Left ventricle myocardium superior (tissue), 1 donor: Measurements from ENCODE around the gene GC. TPM values are rescaled to one million over a fixed set of nuclear protein-coding genes. Genes with fewer than 3 reads are reported as not detected.
"Not testable (repeated sequence)": the region's sequence is repeated elsewhere in the genome, so short reads cannot be mapped to it uniquely, and the experiment has no call there.

ENCODE experiments used
- ATAC-seq: fragments of 200-7000 bp; cut with Tn5 transposase; one replicate; pipeline ENCODE4 v1.9.1; 2020; ENCODE audit warnings: mild to moderate bottlenecking, moderate library complexity
- DNase-seq: peaks from one replicate; pipeline ENCODE4 v3.0.0-alpha.2; 2020
- intact Hi-C: fragments of 100-400 bp; cut with micrococcal nuclease; formaldehyde crosslinking; loops from one replicate; pipeline ENCODE4 v1.11.0; 2022
- long read RNA-seq: library from polyadenylated mRNA; unstranded; transcript quantifications from one replicate; pipeline ENCODE4 v2.0.0, GENCODE V29; 2021
- total RNA-seq: library from RNA; stranded (reverse); fragmentation: NEBNext Ultra II Directional; extraction: Animal tissue kit (Norgen Biotek cat#: 25700); gene quantifications from one replicate; pipeline ENCODE4 v1.2.1, GENCODE V29; 2021
- donor health status: DM: no; HTN: yes; CAD: no; lungs with severe emphysema.

GC gene, protein sequence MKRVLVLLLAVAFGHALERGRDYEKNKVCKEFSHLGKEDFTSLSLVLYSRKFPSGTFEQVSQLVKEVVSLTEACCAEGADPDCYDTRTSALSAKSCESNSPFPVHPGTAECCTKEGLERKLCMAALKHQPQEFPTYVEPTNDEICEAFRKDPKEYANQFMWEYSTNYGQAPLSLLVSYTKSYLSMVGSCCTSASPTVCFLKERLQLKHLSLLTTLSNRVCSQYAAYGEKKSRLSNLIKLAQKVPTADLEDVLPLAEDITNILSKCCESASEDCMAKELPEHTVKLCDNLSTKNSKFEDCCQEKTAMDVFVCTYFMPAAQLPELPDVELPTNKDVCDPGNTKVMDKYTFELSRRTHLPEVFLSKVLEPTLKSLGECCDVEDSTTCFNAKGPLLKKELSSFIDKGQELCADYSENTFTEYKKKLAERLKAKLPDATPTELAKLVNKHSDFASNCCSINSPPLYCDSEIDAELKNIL
- total RNA-seq = not detected
- long read RNA-seq = 0 reads

DNA sequence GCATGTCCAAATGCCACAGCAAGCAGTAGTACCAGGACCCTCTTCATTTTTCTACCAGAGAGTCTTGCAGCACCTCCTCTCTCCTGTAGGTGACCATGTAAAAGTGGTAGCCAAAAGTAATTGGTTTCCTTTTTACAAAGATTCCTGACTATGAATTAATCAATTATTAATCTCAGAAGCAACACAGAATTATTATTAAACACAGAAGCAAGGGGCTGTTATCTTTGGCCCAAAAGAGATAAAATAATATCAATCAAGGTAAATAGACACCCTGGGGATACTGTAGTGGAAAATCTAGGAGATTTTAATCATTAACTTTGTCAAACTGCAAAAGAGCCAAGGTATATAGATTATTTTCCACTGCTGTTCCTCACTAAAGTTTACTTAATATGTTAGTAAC lies at the start of gene GC:
TSS of gene GC (minus strand) at position 108 of the 400 bp plus-strand sequence. CDS start at position 47, 61 bp downstream.
- ATAC-seq (no peak), DNase-seq (no peak)
- intact Hi-C loops = no loop called here

DNA sequence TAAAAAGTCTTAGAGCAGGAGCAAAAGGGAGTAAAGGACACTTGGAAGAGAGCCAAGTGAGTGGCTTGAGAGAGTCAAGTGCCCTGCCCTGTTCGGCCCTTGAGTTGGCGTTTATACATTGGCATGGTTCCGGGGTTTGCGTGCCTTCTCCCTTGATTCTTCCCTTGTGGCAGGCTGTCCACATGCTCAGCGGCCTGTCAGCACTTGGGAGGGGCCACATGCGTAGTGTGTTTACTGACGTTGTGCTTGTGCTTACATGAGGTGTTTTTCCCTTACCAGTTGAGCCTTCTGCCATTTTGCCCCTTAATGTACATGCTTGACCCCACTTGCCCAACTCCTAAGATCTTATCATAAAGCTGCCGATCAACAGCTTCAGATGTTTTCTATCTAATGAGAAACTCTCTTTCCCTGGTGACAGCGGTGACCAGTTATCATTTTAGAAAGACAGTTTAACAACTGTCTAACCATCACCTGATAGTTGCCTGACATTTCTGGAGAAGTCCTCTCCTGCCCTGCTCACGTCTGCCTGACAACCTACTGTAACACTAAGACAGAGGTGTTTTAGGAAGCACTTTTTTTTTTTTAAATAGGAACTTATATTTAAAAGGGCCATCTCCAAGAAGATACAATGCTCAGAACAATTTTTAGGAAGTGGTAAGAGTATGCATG lies 49.5 kb upstream of the GC start:
- DNase-seq (peak; percentile 33), ATAC-seq (peak; percentile 74)
- intact Hi-C loops = no loop called here

DNA sequence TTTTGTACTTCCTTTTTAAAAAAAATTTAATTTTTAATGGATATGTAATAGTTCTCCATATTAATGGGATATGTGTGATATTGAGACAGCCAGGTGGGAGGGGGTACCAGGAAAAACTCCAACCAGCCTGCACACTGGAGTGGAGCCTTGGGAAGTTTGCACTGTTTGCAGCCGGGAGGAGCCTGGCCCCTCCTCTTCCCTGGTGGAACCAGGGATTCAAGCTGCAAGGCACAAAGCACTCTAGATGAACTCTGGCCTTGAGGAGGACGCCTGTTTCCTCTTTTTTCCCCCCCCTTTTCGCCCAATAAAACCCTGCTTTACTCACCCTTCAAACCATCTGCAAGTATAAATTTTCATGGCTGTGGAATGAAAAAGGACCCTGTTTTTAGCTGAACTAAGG lies 48.2 kb upstream of the GC start:
- ATAC-seq (no peak), DNase-seq (no peak)
- intact Hi-C loops = no loop called here

DNA sequence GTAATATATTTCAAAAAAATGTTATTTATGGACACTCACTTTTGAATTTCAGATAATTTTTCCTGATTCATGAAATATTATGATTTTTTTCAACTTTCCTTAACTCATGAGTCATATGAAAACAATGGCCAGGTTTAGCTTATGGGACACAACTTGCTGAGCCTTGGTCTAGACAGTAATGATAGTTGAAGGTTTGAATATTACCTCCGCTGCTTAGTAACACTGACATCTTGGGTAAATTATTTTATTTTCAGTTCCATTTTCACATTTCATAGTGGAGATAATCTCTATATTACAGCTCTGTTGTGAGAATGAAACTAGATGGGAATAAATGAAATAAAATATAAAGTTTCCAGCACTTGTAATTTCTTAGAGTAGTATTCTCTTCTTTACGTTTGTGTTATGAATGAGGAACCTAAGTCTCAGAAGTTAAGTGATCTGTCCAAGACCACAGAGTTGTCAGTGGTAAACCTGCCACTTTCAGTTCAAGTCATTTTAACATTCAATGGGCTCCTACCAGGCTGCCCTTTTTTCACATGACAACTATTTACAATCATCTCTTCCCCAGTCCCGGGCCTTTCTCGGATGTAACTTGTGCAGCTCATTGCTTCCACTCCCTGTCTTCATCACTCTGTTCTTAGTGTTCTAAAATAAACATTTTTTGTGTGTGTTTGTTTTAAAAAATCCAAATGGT lies 46.8 kb upstream of the GC start:
- intact Hi-C loops = no loop called here
- ATAC-seq (no peak), DNase-seq (no peak)

DNA sequence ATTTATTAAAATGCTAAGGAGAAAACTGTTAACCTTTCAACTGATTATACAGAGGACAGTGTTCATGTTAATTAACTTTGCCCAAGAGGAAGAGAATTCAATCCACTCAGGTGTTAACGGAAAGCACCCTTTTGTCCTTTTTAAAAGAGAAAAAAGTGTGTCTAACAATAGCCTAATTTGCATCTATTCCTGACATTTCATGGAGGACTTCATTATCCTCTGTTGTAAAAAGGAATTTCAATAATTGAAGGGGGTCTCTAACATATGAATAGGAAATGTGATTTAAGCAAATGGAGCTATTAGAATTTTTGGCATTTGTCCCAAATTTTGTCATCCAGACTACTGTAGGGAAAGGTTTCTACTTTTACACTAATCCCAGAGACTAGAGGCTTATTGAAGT lies 44.6 kb upstream of the GC start:
- ATAC-seq = no peak
- DNase-seq = no peak
- intact Hi-C loops = no loop called here

DNA sequence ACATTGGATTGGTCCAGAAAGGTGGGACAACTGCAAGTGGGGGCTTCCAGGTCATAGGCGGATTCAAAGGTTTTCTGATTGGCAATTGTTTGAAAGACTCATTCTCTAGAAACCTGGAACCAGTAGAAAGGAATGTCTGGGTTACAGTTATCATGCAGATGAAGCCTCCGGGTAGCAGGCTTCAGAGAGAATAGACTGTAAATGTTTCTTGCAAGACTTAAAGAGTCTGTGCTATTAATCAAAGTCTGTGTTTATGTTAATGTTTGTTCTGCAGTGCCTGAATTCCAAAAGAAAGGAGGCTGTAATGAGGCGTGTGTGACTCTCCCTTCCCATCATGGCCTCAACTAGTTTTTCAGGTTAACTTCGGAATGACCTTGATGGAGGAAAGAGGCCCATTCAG lies 43.9 kb upstream of the GC start:
- ATAC-seq (no peak), DNase-seq (no peak)
- intact Hi-C loops = no loop called here

DNA sequence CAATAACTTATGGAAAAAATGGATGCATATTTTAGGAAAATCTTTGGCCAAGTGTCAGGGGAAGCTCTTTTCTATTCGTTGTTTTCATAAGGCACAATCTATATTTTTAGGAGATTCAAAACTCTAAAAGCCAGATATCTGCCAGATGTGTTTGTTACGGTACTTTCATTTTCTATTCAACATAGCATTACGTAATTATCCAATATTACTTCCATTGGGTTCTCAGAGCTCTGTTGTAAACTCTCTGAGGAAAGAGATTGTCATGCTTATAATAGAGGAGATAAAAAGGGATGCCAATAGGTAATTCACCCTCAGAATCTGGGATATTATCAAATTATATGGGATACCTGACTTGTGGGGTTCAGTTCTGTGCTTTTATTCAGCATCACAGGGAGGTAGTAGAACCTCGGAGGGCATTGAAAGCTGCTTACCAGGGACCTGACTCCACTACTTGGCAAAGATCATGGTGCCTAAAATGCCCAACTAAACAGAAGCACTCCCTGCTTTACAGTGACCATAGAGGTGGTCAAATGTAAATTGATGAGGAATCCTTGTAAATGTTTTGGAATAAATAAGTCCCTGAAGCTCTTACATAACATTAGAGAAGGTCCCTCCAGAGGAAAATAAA lies 32.9 kb upstream of the GC start:
- no peak for DNase-seq
- ATAC-seq = no peak
- intact Hi-C loops = no loop called here

DNA sequence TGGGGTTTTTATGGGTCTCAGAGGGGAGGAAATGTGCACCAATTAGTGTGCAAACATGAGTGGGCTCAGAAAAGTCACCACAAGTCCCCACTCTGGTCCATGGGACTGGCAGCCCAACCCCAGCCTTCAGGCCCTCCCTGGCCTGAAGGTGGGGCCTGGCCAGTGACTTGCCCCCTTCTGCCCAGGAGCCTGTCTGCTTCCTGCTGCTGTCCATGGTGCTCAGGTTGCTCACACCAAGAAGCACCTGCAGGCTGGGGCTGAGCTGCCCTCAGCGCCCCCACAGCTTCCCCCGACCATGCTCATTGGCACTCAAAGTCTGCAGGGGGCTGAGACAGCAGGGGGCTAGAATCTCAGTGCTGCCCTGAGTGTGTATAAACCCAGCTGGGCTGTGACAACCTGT lies 30.6 kb upstream of the GC start:
- ATAC-seq = no peak
- intact Hi-C loops = no loop called here
- DNase-seq = no peak

DNA sequence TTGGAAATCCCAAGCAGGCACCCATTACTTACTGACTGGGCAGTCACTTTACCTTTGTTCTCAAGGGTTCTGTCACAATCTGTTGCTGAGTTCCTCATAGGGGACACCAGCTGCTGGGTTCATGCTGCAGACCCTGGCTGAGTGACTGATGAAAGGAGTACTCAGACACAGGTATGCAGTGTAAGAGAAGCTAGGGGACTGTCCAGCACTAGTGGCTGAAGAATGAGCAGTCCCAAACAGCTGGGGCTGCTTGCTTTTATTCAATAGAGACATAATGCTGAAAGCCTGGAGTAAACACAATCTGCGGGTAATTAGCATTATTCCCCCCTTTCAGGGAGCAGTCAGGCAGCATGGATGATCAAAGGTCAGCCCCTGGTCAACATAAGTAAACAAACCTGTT lies 25.9 kb upstream of the GC start:
- ATAC-seq, intact Hi-C loops, DNase-seq: not testable (repeated sequence)

DNA sequence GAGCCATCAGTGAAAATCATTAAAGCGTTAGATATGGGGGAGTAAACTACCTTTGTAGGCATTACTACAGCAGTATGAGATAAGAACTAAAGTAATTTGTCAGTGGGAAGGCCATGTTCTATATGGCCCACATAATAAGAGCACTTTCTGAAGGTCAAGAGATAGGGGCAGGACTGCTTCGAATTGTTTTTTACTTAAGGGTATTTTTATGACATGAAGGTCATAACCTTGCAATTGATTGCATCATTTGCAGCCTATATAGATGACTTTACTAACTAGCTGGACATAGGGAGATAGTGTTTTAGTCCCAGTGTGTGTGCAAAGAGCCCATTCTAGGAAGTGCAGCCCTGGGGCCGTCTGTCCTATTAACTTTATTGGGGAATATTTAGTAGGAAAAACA lies 23.6 kb upstream of the GC start:
- no peak for ATAC-seq
- DNase-seq = no peak
- intact Hi-C loops = no loop called here

DNA sequence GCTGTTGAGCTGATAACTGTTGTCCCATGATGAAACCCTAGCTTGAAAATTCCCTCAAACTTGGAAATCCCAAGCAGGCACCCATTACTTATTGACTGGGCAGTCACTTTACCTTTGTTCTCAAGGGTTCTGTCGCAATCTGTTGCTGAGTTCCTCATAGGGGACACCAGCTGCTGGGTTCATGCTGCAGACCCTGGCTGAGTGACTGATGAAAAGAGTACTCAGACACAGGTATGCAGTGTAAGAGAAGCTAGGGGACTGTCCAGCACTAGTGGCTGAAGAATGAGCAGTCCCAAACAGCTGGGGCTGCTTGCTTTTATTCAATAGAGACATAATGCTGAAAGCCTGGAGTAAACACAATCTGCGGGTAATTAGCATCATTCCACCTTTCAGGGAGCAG lies 21.4 kb upstream of the GC start:
- intact Hi-C loops, DNase-seq: not testable (repeated sequence)

DNA sequence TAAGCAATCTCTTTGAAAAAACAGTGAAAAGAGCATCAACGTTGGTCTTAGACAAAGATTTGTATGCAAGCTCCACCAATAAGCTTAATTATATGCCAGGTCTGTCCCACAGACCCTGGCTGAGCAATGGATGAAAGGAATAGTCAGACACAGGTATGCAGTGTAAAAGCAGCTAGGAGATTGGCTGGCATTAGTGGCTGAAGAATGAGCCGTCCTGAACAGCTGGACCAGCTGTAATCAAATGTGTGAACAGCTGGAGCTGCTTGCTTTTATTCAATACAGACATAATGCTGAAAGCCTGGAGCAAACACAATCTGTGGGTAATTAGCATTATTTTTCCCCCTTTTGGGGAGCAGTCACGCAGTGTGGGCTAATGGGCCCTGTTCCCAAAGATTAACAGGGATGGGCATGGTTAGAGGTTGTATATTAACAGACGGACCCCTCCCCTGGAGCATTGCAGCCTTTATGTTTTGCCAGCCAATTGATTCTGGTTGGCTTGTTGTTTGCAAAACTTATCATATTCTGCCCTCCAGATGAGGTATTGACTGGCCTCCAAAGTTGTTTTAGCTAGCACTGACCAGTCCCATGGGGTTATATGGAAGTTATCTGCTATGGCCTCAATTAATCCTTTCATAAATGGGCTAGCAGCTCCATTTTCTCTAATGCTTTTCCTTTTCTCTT lies 20.3 kb upstream of the GC start:
- intact Hi-C loops, DNase-seq, ATAC-seq: not testable (repeated sequence)

More for the DNA sequence above, 21.4 kb upstream of the GC start:
- not testable (repeated sequence) for ATAC-seq

DNA sequence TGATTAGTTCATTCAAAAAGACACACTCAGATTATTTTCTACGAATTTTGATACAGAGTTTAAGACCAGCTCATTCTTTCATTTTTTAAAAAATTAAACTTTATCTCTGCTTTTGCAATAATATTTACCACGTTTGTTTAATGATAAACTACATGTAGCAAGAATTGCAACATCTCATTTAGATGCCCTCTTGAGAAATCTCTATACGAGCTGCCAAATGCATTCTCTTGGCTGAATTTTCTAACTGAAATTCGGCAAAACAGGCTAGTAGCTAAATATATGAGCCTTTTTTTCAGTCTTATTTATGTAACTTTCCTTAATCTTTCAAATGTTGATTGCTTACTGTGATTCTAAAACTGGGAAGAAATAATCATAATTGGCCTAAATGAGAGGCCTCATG lies 2.1 kb upstream of the GC start:
- DNase-seq (no peak), ATAC-seq (no peak)
- intact Hi-C loops = no loop called here

DNA sequence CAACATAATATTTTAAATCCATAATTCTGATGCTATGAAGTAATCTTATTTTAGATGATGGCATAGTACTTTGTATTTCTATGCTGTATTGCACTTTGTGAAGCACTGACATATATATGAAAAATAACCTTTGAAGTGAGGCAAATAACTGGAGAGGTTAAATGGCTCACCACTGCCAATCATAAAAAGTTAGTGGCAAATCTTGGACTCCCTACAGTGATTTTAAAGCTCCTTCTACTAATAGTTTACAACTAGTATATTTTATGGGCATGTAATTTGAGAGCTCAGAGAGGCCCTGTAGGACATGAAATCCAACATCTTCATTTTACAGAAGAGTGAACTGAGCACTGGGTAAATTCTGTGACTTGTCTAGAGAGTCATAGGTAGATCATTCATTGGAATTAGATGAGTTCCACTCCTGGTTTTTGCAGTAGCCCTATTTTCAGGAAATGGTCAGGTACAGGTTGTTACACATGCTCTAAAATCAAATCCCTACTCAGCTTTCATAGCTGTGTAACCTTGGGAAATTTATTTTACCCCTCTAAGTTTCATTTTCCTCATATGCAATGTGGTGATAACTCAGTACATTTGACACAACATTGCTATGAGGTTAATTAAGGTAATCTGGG lies 804 bp upstream of the GC start:
- intact Hi-C loops = no loop called here
- DNase-seq (no peak), ATAC-seq (no peak)

DNA sequence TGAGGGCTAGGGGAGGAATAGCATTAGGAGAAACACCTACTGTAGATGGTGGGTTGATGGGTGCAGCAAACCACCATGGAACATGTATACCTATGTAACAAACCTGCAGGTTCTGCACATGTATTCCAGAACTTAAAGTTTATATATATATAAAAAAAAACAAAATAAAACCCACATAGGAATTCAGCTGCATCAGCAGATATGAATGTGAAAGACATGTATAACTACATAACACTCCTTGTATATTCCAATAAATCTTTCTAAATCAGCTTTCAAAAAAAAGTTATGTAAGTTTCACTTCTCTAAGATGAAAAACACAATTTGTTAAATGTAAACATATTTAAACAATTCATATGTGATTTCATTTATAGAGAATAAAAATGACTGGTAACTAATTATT lies 6.0 kb downstream of the GC start:
- ATAC-seq (no peak), DNase-seq (no peak)
- intact Hi-C loops = no loop called here

DNA sequence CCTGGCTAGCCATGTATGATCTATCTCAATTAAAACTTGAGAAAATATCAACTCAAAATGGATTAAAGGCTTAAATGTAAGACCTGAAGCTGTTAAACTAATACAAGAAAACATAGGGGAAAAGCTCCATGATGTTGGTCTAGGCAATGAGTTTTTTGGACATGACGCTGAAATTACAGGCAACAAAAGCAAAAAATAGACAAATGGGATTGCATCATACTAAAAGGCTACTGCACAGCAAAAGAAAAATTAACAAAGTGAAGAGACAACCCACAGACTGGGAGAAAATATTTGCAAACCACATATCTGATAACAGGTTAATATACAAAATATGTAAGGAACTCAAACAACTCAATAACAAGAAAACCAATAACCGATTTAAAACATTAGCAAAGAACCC lies 8.4 kb downstream of the GC start:
- DNase-seq = no peak
- intact Hi-C loops = no loop called here
- ATAC-seq = no peak

DNA sequence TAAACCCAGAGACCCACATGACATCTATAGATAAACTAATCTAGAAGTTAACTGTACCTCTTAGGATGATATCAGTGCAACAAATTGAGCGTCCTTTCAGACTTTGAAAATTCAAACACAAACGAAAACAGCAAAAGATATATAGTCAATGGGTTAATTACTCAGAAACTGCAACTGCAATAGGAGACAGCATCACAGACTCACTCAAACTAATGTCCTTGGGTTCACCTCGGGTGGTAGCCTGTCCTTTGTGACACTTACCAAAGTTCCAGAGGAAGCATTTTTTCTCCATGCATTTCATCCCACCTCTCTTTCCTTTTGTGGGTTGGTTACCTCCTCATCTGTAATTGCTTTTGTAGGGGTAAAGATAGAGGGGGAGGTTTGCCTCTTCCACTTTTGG lies 9.7 kb downstream of the GC start:
- ATAC-seq (no peak), DNase-seq (no peak)
- intact Hi-C loops = no loop called here

DNA sequence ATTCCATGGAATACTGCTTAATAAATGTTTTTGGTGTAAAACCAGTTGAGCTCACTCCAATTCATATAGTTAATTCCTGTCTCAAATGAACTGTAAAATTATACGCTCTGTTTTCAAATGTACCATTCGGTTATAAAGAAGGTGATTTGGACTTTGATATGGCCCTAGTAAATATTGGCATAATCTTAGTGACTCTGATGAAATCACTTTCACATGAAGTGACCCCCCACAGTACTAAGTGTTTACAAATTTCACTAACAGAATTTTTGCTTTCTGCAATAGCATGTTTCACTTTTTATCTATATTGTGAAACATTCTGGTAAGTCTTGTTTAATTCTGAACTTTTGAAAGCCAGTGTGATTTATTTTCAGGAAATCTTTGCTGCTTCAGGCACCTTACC lies 10.9 kb downstream of the GC start:
- intact Hi-C loops = no loop called here
- ATAC-seq = no peak

DNA sequence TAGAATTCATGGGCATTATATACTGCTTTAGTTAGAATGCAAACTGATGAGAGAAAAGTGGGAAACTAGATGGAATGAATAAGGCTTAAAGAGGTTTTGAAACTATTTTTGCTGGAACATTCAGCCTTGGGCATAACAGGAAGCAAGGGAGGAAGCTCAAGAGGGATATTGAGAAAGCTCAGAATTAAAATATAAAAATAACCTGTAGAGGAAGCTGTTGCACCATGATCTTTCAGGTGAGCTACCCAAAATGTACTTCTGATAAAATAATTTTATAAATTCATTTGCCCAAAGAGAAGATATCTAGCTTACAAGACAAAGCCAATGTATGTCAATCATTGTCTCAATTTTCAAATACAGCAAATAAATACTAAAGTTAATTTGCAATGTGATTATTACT lies 11.3 kb downstream of the GC start:
- intact Hi-C loops = no loop called here
- no peak for ATAC-seq

More for the DNA sequence above, 10.9 kb downstream of the GC start:
- no peak for DNase-seq

More for the DNA sequence above, 11.3 kb downstream of the GC start:
- no peak for DNase-seq
